Spleen (tissue), 11 donors: ENCODE data around the gene CTNNA2. TPM values are rescaled to one million over a fixed set of nuclear protein-coding genes. Genes with fewer than 3 reads are reported as not detected.

Source experiments
- DNase-seq: peaks from one replicate; pipeline ENCODE4 v3.0.0-alpha.2; 2020
- H3K27ac ChIP-seq, 8 donors: fragments of 200-600 bp; sonication (generic) in 7 of 8; 1 replicate in 4 of 8; 2 replicates in 4 of 8; pipeline versions ENCODE4 v1.5.0 to v1.8.0; 2016 to 2021; ENCODE audit warnings: inconsistent platforms in 4 of 8, mild to moderate bottlenecking in 4 of 8, moderate library complexity in 1 of 8
- H3K27me3 ChIP-seq, 7 donors: fragments of 200-600 bp; sonication (generic) in 6 of 7; replicated peaks in 1 of 7; 1 replicate in 4 of 7; 2 replicates in 3 of 7; pipeline versions ENCODE4 v1.5.0 to v1.8.0; 2016 to 2021; ENCODE audit warnings: inconsistent platforms in 3 of 7, mild to moderate bottlenecking in 1 of 7
- H3K36me3 ChIP-seq, 6 donors: fragments of 200-600 bp; sonication (generic) in 5 of 6; 1 replicate in 4 of 6; 2 replicates in 2 of 6; pipeline versions ENCODE4 v1.5.0 to v1.8.0; 2016 to 2021; ENCODE audit warnings: inconsistent platforms in 2 of 6
- H3K4me1 ChIP-seq, 6 donors: fragments of 200-600 bp; sonication (generic) in 5 of 6; 1 replicate in 3 of 6; 2 replicates in 3 of 6; pipeline versions ENCODE4 v1.5.0 to v1.8.0; 2016 to 2021; ENCODE audit warnings: inconsistent platforms in 3 of 6
- H3K4me3 ChIP-seq, 8 donors: fragments of 200-600 bp; sonication (generic) in 7 of 8; 1 replicate in 4 of 8; 2 replicates in 4 of 8; pipeline versions ENCODE4 v1.5.0 to v1.8.0; 2016 to 2021; ENCODE audit warnings: inconsistent platforms in 4 of 8, mild to moderate bottlenecking in 4 of 8, moderate library complexity in 2 of 8
- H3K9me3 ChIP-seq, 8 donors: fragments of 200-600 bp; sonication (generic) in 7 of 8; 1 replicate in 4 of 8; 2 replicates in 4 of 8; pipeline versions ENCODE4 v1.5.0 to v1.8.0; 2016 to 2021; ENCODE audit warnings: inconsistent platforms in 4 of 8
- POLR2A ChIP-seq, 3 donors: fragments of 450-650 bp; IDR thresholded peaks; one replicate each; pipeline ENCODE4 v1.5.1; 2017; ENCODE audit warnings: antibody characterized with exemption in 3 of 3, mild to moderate bottlenecking in 1 of 3
- POLR2AphosphoS5 ChIP-seq, 3 donors: sonication (generic); formaldehyde crosslinking; IDR thresholded peaks; one replicate each; pipeline ENCODE4 v1.5.1; 2017; ENCODE audit warnings: antibody characterized with exemption in 3 of 3
- WGBS, 5 donors: extraction: QIAGEN DNeasy Blood & Tissue Kit in 3 of 5; methylation state at CpG; one replicate each; pipeline versions ENCODE4 v1.1.5 to v1.1.7; 2013 to 2018; 5-methylcytosine and 5-hydroxymethylcytosine counted together
- intact Hi-C: fragments of 100-400 bp; cut with DNase I; formaldehyde crosslinking; loops from one replicate; pipeline ENCODE4 v1.15.0; 2023; ENCODE audit warnings: low total_unique reads
- polyA plus RNA-seq, 3 donors: library from polyadenylated mRNA; stranded (reverse); fragments of 200-250 nt; gene quantifications; one replicate each; pipeline ENCODE4 v1.2.1, GENCODE V29; 2013
- total RNA-seq, 7 donors: library from RNA; depleted of rRNA in 3 of 7; stranded (reverse); fragments of >200 nt in 3 of 7; fragmentation: NEBNext Ultra II Directional in 4 of 7; extraction: Animal tissue kit (Norgen Biotek cat#: 25700) in 4 of 7; gene quantifications; one replicate each; pipeline versions ENCODE4 v1.1.0 to v1.2.1, GENCODE V29; 2016 to 2021
- TF ChIP-seq, protein P1 (sequence below), 11 experiments: fragments of 200-600 bp in 7 of 11; fragments of 450-650 bp in 4 of 11; sonication (generic) in 4 of 11; IDR thresholded peaks in 8 of 11; conservative IDR thresholded peaks in 3 of 11; 1 replicate in 7 of 11; 2 replicates in 4 of 11; pipeline versions ENCODE4 v1.4.0 to v1.8.0; 2016 to 2021; ENCODE audit warnings: antibody characterized with exemption in 11 of 11, inconsistent platforms in 4 of 11, mild to moderate bottlenecking in 1 of 11
- donor health status: healthy with polysubstance abuse.
- donor health status: DM: no; HTN: no; CAD: no; lungs with moderate emphysema.
- donor health status: DM: no; HTN: no; CAD: no.
- donor health status: Bipolar disorder and iron deficiency.
- donor health status: healthy.
- donor health status: DM: no; HTN: no; CAD: no.
- donor health status: DM: yes; HTN: yes; CAD: no.

CTNNA2 gene
- total and polyA plus RNA-seq, 10 donors, result not detected

- Histone ChIP-seq H3K36me3 (no peaks in the 10 kb centered on the region), H3K27me3 (no peaks in the 10 kb centered on the region), H3K4me3 (no peak overlapping the region), H3K27ac (no peak overlapping the region), H3K4me1 (no peaks in the 10 kb centered on the region), H3K9me3 (peaks cover 0 to 7% (median 0%) of the 10 kb centered on the region in 8 donors)
- TF ChIP-seq, protein P1, sequence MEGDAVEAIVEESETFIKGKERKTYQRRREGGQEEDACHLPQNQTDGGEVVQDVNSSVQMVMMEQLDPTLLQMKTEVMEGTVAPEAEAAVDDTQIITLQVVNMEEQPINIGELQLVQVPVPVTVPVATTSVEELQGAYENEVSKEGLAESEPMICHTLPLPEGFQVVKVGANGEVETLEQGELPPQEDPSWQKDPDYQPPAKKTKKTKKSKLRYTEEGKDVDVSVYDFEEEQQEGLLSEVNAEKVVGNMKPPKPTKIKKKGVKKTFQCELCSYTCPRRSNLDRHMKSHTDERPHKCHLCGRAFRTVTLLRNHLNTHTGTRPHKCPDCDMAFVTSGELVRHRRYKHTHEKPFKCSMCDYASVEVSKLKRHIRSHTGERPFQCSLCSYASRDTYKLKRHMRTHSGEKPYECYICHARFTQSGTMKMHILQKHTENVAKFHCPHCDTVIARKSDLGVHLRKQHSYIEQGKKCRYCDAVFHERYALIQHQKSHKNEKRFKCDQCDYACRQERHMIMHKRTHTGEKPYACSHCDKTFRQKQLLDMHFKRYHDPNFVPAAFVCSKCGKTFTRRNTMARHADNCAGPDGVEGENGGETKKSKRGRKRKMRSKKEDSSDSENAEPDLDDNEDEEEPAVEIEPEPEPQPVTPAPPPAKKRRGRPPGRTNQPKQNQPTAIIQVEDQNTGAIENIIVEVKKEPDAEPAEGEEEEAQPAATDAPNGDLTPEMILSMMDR (IDR thresholded peaks at IDR 0.05 in 8 of 11, conservative IDR thresholded peaks at IDR 0.05 in 3 of 11), result no peak
- TF ChIP-seq POLR2AphosphoS5 (IDR thresholded peaks at IDR 0.05) (no peak), POLR2A (IDR thresholded peaks at IDR 0.05) (no peak)
- intact Hi-C loops, result no loop called here
- no peak for DNase-seq
These were observed 91.9 kb downstream of the CTNNA2 start for GRCh38 chr2:79604748-79605147.

DNA sequence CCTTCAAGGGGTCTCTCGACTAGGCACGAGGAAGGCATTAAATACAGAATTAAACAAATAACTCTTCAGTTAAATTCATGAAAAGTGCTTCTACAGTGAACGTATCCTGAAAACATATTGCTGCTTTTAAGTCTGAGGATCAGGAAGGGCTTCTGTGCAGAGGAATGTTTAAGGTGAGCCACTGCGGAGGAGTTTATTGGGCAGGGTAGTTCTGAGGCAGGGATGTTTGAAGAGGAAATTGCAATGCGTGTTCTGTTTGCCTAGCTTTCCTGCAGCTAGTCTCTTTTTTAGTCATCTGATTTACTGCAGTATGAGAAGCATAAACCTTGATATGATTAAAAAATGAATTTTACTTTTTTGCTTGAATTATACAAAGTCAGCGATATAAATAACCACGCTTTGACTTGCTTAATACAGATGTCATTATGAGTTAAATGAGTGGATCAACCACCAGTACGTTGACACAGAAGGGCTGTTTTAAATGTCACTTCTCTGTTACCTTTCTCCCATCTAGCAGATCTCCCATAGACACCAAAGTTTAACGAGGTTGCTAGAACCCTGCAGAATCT is 98.7 kb downstream of the CTNNA2 start:
- H3K27ac ChIP-seq, result no peak overlapping the region

GRCh38 chr2:79612999-79613398 is 100.1 kb downstream of the CTNNA2 start:
- no peaks in the 10 kb centered on the region for H3K27me3 ChIP-seq
- H3K4me1 ChIP-seq, result no peaks in the 10 kb centered on the region
- H3K9me3 ChIP-seq, result peaks cover 0 to 2% (median 0%) of the 10 kb centered on the region in 8 donors
- H3K4me3 ChIP-seq, result no peak overlapping the region
- no peak for DNase-seq
- intact Hi-C loops, result no loop called here
- no peaks in the 10 kb centered on the region for H3K36me3 ChIP-seq
- no peak for TF ChIP-seq POLR2AphosphoS5 (IDR thresholded peaks at IDR 0.05)
- no peak overlapping the region for H3K27ac ChIP-seq
- WGBS, 5 donors, result 37 to 62% (median 55%) methylated on average over 6 of the region's 6 CpGs

More for the DNA sequence above, 98.7 kb downstream of the CTNNA2 start:
- Histone ChIP-seq H3K4me3 (no peak overlapping the region), H3K9me3 (no peaks in the 10 kb centered on the region), H3K4me1 (no peaks in the 10 kb centered on the region), H3K36me3 (no peaks in the 10 kb centered on the region), H3K27me3 (no peaks in the 10 kb centered on the region)
- TF ChIP-seq, protein P1 (IDR thresholded peaks at IDR 0.05 in 8 of 11, conservative IDR thresholded peaks at IDR 0.05 in 3 of 11), result no peak
- no peak for TF ChIP-seq POLR2AphosphoS5 (IDR thresholded peaks at IDR 0.05)
- TF ChIP-seq POLR2A (IDR thresholded peaks at IDR 0.05), result no peak
- no peak for DNase-seq
- WGBS, 5 donors, result 62 to 74% (median 70%) methylated on average over 9 of the region's 9 CpGs
- intact Hi-C loops, result no loop called here

DNA sequence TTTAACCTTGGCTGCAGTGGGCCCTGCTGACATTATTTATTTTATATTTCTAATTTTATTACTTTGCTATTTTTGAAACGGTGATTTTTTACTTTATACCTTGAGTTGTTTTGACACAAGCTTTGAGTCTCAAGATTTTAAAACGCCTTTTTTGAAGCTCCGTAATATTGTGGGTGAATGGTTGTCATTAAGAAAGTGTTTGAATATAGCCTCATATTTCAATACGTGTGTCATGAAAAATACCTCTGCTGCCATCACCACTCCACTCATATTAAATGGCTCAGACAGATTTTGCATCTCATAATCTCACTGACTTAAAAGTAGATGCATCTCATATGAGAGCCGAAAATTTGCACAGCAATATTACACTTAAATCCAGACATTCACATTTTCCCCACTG is 106.6 kb downstream of the CTNNA2 start:
- no peak overlapping the region for H3K4me3 ChIP-seq
- H3K9me3 ChIP-seq, result peaks cover 0 to 8% (median 0%) of the 10 kb centered on the region in 8 donors
- WGBS, 5 donors, result 80 to 91% (median 85%) methylated on average over 5 of the region's 5 CpGs
- intact Hi-C loops, result no loop called here
- H3K4me1 ChIP-seq, result no peaks in the 10 kb centered on the region
- no peaks in the 10 kb centered on the region for H3K27me3 ChIP-seq
- no peak for TF ChIP-seq POLR2AphosphoS5 (IDR thresholded peaks at IDR 0.05)
- TF ChIP-seq POLR2A (IDR thresholded peaks at IDR 0.05), result no peak
- TF ChIP-seq, protein P1 (IDR thresholded peaks at IDR 0.05 in 8 of 11, conservative IDR thresholded peaks at IDR 0.05 in 3 of 11), result no peak
- no peaks in the 10 kb centered on the region for H3K36me3 ChIP-seq
- no peak overlapping the region for H3K27ac ChIP-seq
- DNase-seq, result no peak

- TF ChIP-seq POLR2A (IDR thresholded peaks at IDR 0.05) (no peak), POLR2AphosphoS5 (IDR thresholded peaks at IDR 0.05) (no peak)
- TF ChIP-seq, protein P1 (IDR thresholded peaks at IDR 0.05 in 8 of 11, conservative IDR thresholded peaks at IDR 0.05 in 3 of 11), result no peak
- 69 to 85% (median 81%) methylated on average over 2 of the region's 2 CpGs for WGBS, 5 donors
- intact Hi-C loops, result no loop called here
These were observed 107.1 kb downstream of the CTNNA2 start for GRCh38 chr2:79619976-79620375.

More at GRCh38 chr2:79619976-79620375, 107.1 kb downstream of the CTNNA2 start:
- H3K27ac ChIP-seq, result no peak overlapping the region
- no peaks in the 10 kb centered on the region for H3K27me3 ChIP-seq
- DNase-seq, result no peak
- H3K36me3 ChIP-seq, result no peaks in the 10 kb centered on the region
- peaks cover 0 to 8% (median 0%) of the 10 kb centered on the region in 8 donors for H3K9me3 ChIP-seq
- H3K4me1 ChIP-seq, result no peaks in the 10 kb centered on the region
- no peak overlapping the region for H3K4me3 ChIP-seq
